IMR-90 (cell line): ENCODE measurements around the gene SCG5. TPM values are rescaled to one million over a fixed set of nuclear protein-coding genes. Genes with fewer than 3 reads are reported as not detected.

ENCODE experiments used
- ATAC-seq: fragments of 200-7000 bp; cut with Tn5 transposase; 2 replicates; pipeline ENCODE4 v1.9.1; 2020; ENCODE audit warnings: low read depth, mild to moderate bottlenecking, moderate library complexity
- BruUV-seq: library from RNA; stranded (reverse); fragments of 400-500 nt; replicated peaks from 2 replicates; lab custom pipeline; 2021; lab: Mats Ljungman, UMichigan
- CTCF ChIA-PET: fragments of 300-600 bp; formaldehyde crosslinking; extraction: SDS; loops from one replicate; lab custom pipeline; 2021; ENCODE audit warnings: antibody characterized with exemption; lab: Yijun Ruan, JAX
- POLR2A ChIA-PET: fragments of 300-600 bp; sonication (Branson Sonifier 250); formaldehyde crosslinking; loops from one replicate; lab custom pipeline; 2022; ENCODE audit warnings: antibody characterized with exemption; ENCODE audit not compliant: unreplicated experiment; lab: Charles Lee
- DNase-seq: peaks from one replicate; pipeline ENCODE4 v3.0.0; 2013
- H2AFZ ChIP-seq: replicated peaks from 2 replicates; pipeline ENCODE3; 2013; ENCODE audit warnings: low read length, mild to moderate bottlenecking; ENCODE audit not compliant: poor library complexity
- H2AK5ac ChIP-seq: 2 replicates; pipeline ENCODE4 v1.6.1; 2013; ENCODE audit warnings: low read depth, low read length, inconsistent platforms
- H2AK9ac ChIP-seq: replicated peaks from 2 replicates; pipeline ENCODE3; 2013; ENCODE audit warnings: mild to moderate bottlenecking, low read depth, low read length, moderate library complexity; ENCODE audit not compliant: poor library complexity
- H2BK120ac ChIP-seq: 2 replicates; pipeline ENCODE4 v1.6.1; 2013; ENCODE audit warnings: low read depth, low read length, inconsistent platforms
- H2BK15ac ChIP-seq: 3 replicates; pipeline ENCODE4 v1.6.1; 2013; ENCODE audit warnings: low read depth, low read length, inconsistent platforms
- H2BK20ac ChIP-seq: 2 replicates; pipeline ENCODE4 v1.6.1; 2013; ENCODE audit warnings: low read depth, mild to moderate bottlenecking, inconsistent platforms, low read length, moderate library complexity
- H2BK5ac ChIP-seq: 2 replicates; pipeline ENCODE4 v1.6.1; 2013; ENCODE audit warnings: mild to moderate bottlenecking, low read depth, low read length, inconsistent platforms; ENCODE audit not compliant: poor library complexity, severe bottlenecking
- H3K14ac ChIP-seq: replicated peaks from 2 replicates; pipeline ENCODE4 v1.6.1; 2013; ENCODE audit warnings: low read depth, low read length, inconsistent platforms
- H3K18ac ChIP-seq: 2 replicates; pipeline ENCODE4 v1.6.1; 2013; ENCODE audit warnings: low read depth, low read length, control low read depth
- H3K23ac ChIP-seq: 2 replicates; pipeline ENCODE4 v1.6.1; 2013; ENCODE audit warnings: low read depth, low read length, inconsistent platforms
- H3K27ac ChIP-seq: 2 replicates; pipeline ENCODE4 v1.5.1; 2013; ENCODE audit warnings: mild to moderate bottlenecking, control low read depth, low read length; ENCODE audit not compliant: insufficient read depth
- H3K27me3 ChIP-seq: 2 replicates; pipeline ENCODE4 v1.6.1; 2013; ENCODE audit warnings: low read length; ENCODE audit not compliant: control insufficient read depth, insufficient read depth
- H3K36me3 ChIP-seq: 2 replicates; pipeline ENCODE4 v1.6.1; 2013; ENCODE audit warnings: low read length, mixed read lengths; ENCODE audit not compliant: control insufficient read depth, insufficient read depth
- H3K4ac ChIP-seq: 2 replicates; pipeline ENCODE4 v1.6.1; 2013; ENCODE audit warnings: low read depth, low read length, inconsistent platforms
- H3K4me1 ChIP-seq: 2 replicates; pipeline ENCODE4 v1.6.1; 2013; ENCODE audit warnings: low read length, mixed read lengths; ENCODE audit not compliant: control insufficient read depth, insufficient read depth
- H3K4me2 ChIP-seq: 2 replicates; pipeline ENCODE4 v1.6.1; 2013; ENCODE audit warnings: low read depth, mild to moderate bottlenecking, control low read depth, low read length, moderate library complexity
- H3K4me3 ChIP-seq: 2 replicates; pipeline ENCODE4 v1.5.1; 2013; ENCODE audit warnings: low read depth, mild to moderate bottlenecking, control low read depth, low read length, moderate library complexity; ENCODE audit not compliant: insufficient read depth
- H3K56ac ChIP-seq: 2 replicates; pipeline ENCODE4 v1.6.1; 2013; ENCODE audit warnings: low read length, inconsistent platforms; ENCODE audit not compliant: insufficient read depth; ENCODE audit errors: extremely low read depth
- H3K79me1 ChIP-seq, 2 experiments: 2 replicates each; pipeline ENCODE4 v1.6.1; 2013; ENCODE audit warnings: low read length in 2 of 2, inconsistent platforms in 1 of 2, low read depth in 1 of 2
- H3K9ac ChIP-seq: 2 replicates; pipeline ENCODE4 v1.6.1; 2013; ENCODE audit warnings: low read depth, low read length, control low read depth
- H3K9me1 ChIP-seq: 2 replicates; pipeline ENCODE4 v1.6.1; 2013; ENCODE audit warnings: low read length, inconsistent platforms; ENCODE audit not compliant: insufficient read depth
- H3K9me3 ChIP-seq: 2 replicates; pipeline ENCODE4 v1.6.1; 2013; ENCODE audit warnings: low read length; ENCODE audit not compliant: control insufficient read depth, insufficient read depth
- H4K20me1 ChIP-seq: 2 replicates; pipeline ENCODE4 v1.6.1; 2013; ENCODE audit warnings: low read length, inconsistent platforms; ENCODE audit not compliant: insufficient read depth
- H4K5ac ChIP-seq: 2 replicates; pipeline ENCODE4 v1.6.1; 2013; ENCODE audit warnings: mild to moderate bottlenecking, low read depth, low read length, control low read depth
- H4K8ac ChIP-seq, 2 experiments: 2 replicates each; pipeline ENCODE4 v1.6.1; 2013; ENCODE audit warnings: low read depth in 2 of 2, low read length in 2 of 2, control low read depth in 1 of 2, inconsistent platforms in 1 of 2
- H4K91ac ChIP-seq: 2 replicates; pipeline ENCODE4 v1.6.1; 2013; ENCODE audit warnings: low read depth, low read length, inconsistent platforms; ENCODE audit not compliant: insufficient read depth
- BHLHE40 ChIP-seq: fragments of 150-350 bp; IDR thresholded peaks from 2 replicates; pipeline ENCODE4 v1.6.1; 2016; ENCODE audit warnings: mild to moderate bottlenecking, low read depth, low read length
- CHD1 ChIP-seq: IDR thresholded peaks from 2 replicates; pipeline ENCODE4 v1.6.1; 2012; ENCODE audit warnings: low read depth, low read length, improper control_type of control experiment
- ELK1 ChIP-seq: fragments of 150-350 bp; IDR thresholded peaks from 2 replicates; pipeline ENCODE4 v1.6.1; 2016; ENCODE audit warnings: low read depth, mild to moderate bottlenecking, low read length, moderate library complexity, borderline replicate concordance
- FOS ChIP-seq: fragments of 150-350 bp; IDR thresholded peaks from 2 replicates; pipeline ENCODE4 v1.6.1; 2016; ENCODE audit warnings: low read depth, low read length
- MAFK ChIP-seq: IDR thresholded peaks from 2 replicates; pipeline ENCODE4 v1.6.1; 2012; ENCODE audit warnings: low read depth, low read length, improper control_type of control experiment
- MAZ ChIP-seq: IDR thresholded peaks from 2 replicates; pipeline ENCODE4 v1.6.1; 2012; ENCODE audit warnings: low read depth, mild to moderate bottlenecking, low read length, improper control_type of control experiment, moderate library complexity, borderline replicate concordance
- MXI1 ChIP-seq: IDR thresholded peaks from 2 replicates; pipeline ENCODE4 v1.6.1; 2012; ENCODE audit warnings: low read depth, mild to moderate bottlenecking, low read length, moderate library complexity, borderline replicate concordance
- NFE2L2 ChIP-seq: fragments of 150-350 bp; IDR thresholded peaks from 2 replicates; pipeline ENCODE4 v1.6.1; 2016; ENCODE audit warnings: low read depth, mild to moderate bottlenecking, low read length
- POLR2A ChIP-seq: IDR thresholded peaks from 2 replicates; pipeline ENCODE4 v1.6.1; 2012; ENCODE audit warnings: mild to moderate bottlenecking, low read depth, low read length
- RAD21 ChIP-seq: IDR thresholded peaks from 2 replicates; pipeline ENCODE4 v1.6.1; 2012; ENCODE audit warnings: low read length, improper control_type of control experiment
- RCOR1 ChIP-seq: IDR thresholded peaks from 2 replicates; pipeline ENCODE4 v1.6.1; 2012; ENCODE audit warnings: mild to moderate bottlenecking, low read length, improper control_type of control experiment; ENCODE audit not compliant: insufficient replicate concordance
- RFX5 ChIP-seq: IDR thresholded peaks from 2 replicates; pipeline ENCODE4 v1.8.0; 2012; ENCODE audit warnings: low read depth, mild to moderate bottlenecking, low read length, moderate library complexity
- SMC3 ChIP-seq: fragments of 150-350 bp; IDR thresholded peaks from 2 replicates; pipeline ENCODE4 v1.6.1; 2016; ENCODE audit warnings: low read depth, mild to moderate bottlenecking, antibody characterized with exemption, low read length, moderate library complexity
- WGBS, 2 experiments: methylation state at CpG; one replicate each; pipeline versions ENCODE4 v1.1.5 to v1.1.7; 2013; ENCODE audit warnings: missing lambda C conversion rate in 2 of 2; ENCODE audit not compliant: insufficient read length in 1 of 2; ENCODE audit errors: extremely low coverage in 2 of 2; 5-methylcytosine and 5-hydroxymethylcytosine counted together
- dilution Hi-C: fragments of 300-500 bp; cut with HindIII; formaldehyde crosslinking; loops from one replicate; pipeline ENCODE4 v1.14.3; 2018; ENCODE audit warnings: low sequenced_read_pairs; ENCODE audit not compliant: unreplicated experiment
- in situ Hi-C: fragments of 300-500 bp; cut with MboI; formaldehyde crosslinking; loops from 3 replicates; pipeline ENCODE4 v1.14.3; 2019; ENCODE audit warnings: low sequenced_read_pairs, inconsistent platforms, mixed read lengths
- intact Hi-C: fragments of 100-400 bp; cut with micrococcal nuclease; formaldehyde crosslinking; loops from 2 replicates; pipeline ENCODE4 v1.10.0; 2022
- polyA plus RNA-seq, 3 experiments: library from polyadenylated mRNA; depleted of rRNA; stranded (reverse); fragments of >200 nt; gene quantifications; 2 replicates each; pipeline ENCODE4 v1.2.3, GENCODE V29; 2012; ENCODE audit warnings: low replicate concordance in 1 of 3
- total RNA-seq: library from RNA; depleted of rRNA; stranded (reverse); fragments of >200 nt; gene quantifications from 2 replicates; pipeline ENCODE4 v1.2.3, GENCODE V29; 2012
- TF ChIP-seq, protein P1 (sequence below): fragments of 150-350 bp; IDR thresholded peaks from 2 replicates; pipeline ENCODE4 v1.6.1; 2017; ENCODE audit warnings: mild to moderate bottlenecking, antibody characterized with exemption, low read length, low read depth
- TF ChIP-seq, protein P2 (sequence below): conservative IDR thresholded peaks from 2 replicates; pipeline ENCODE4 v1.5.1; 2012; ENCODE audit warnings: mild to moderate bottlenecking, low read depth, low read length, improper control_type of control experiment

SCG5 gene
- total and polyA plus RNA-seq, 2 of the 4 experiments (the other 2 are of a cell fraction): 7.9 to 16.8 TPM

DNA sequence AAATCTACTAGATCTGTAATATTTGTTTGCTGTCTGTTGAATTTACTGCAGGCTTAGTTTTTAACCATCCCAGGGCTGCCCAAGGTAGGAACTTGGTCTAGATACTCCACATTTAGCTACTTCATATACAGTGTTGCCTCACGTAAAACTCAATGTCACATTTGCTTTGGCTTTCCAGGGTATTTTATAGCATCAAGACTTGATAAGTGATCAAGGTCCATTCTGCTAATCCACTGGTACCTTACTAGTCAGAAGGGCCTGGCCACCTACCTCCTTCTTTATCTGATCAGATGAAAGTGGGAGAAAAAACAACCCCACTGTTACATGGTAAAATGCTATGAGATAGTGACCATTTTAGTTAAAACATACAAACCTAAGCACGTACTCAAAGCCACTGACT lies 50.8 kb downstream of the SCG5 start:
- Histone ChIP-seq H2AFZ (no peak overlapping the region), H3K9me1 (peaks cover 5% of the 10 kb centered on the region)
- POLR2A ChIA-PET: no interaction called here

More for the DNA sequence above, 50.8 kb downstream of the SCG5 start:
- Histone ChIP-seq H3K56ac (no peak overlapping the region), H3K4me1 (peaks cover 9% of the 10 kb centered on the region; the same call in 1 of the 2 replicates), H2AK9ac (no peak overlapping the region), H3K23ac (no peak overlapping the region), H3K9me3 (no peaks in the 10 kb centered on the region), H2AK5ac (no peak overlapping the region), H4K91ac (no peak overlapping the region), H4K20me1 (no peaks in the 10 kb centered on the region), H4K8ac (no peak overlapping the region), H3K9ac (no peak overlapping the region), H3K27ac (no peak overlapping the region), H2BK120ac (no peak overlapping the region), H2BK15ac (no peak overlapping the region), H3K4ac (no peak overlapping the region), H3K79me1 (no peaks in the 10 kb centered on the region), H3K27me3 (no peaks in the 10 kb centered on the region; the same call in 1 of the 2 replicates), H3K4me3 (no peak overlapping the region), H3K4me2 (no peak overlapping the region), H3K14ac (no peak overlapping the region), H2BK5ac (no peak overlapping the region), H2BK20ac (no peak overlapping the region), H3K18ac (no peak overlapping the region), H3K36me3 (no peaks in the 10 kb centered on the region), H4K5ac (no peak overlapping the region)
- dilution Hi-C loops: no loop called here
- DNase-seq: no peak
- no CpG with 5 or more reads among the region's 2 CpGs for WGBS, 2 experiments
- CTCF ChIA-PET: no interaction called here
- intact Hi-C loops: no loop called here
- TF ChIP-seq SMC3 (no peak), POLR2A (no peak), RAD21 (no peak), MAFK (no peak), MXI1 (no peak), ELK1 (no peak), RCOR1 (no peak), CHD1 (no peak), FOS (no peak), RFX5 (no peak), BHLHE40 (no peak), MAZ (no peak), NFE2L2 (no peak)
- TF ChIP-seq, protein P1, sequence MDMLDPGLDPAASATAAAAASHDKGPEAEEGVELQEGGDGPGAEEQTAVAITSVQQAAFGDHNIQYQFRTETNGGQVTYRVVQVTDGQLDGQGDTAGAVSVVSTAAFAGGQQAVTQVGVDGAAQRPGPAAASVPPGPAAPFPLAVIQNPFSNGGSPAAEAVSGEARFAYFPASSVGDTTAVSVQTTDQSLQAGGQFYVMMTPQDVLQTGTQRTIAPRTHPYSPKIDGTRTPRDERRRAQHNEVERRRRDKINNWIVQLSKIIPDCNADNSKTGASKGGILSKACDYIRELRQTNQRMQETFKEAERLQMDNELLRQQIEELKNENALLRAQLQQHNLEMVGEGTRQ: no peak
- TF ChIP-seq, protein P2, sequence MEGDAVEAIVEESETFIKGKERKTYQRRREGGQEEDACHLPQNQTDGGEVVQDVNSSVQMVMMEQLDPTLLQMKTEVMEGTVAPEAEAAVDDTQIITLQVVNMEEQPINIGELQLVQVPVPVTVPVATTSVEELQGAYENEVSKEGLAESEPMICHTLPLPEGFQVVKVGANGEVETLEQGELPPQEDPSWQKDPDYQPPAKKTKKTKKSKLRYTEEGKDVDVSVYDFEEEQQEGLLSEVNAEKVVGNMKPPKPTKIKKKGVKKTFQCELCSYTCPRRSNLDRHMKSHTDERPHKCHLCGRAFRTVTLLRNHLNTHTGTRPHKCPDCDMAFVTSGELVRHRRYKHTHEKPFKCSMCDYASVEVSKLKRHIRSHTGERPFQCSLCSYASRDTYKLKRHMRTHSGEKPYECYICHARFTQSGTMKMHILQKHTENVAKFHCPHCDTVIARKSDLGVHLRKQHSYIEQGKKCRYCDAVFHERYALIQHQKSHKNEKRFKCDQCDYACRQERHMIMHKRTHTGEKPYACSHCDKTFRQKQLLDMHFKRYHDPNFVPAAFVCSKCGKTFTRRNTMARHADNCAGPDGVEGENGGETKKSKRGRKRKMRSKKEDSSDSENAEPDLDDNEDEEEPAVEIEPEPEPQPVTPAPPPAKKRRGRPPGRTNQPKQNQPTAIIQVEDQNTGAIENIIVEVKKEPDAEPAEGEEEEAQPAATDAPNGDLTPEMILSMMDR: no peak
- ATAC-seq: no peak
- in situ Hi-C loops: no loop called here
- BruUV-seq: no TSS peak
